Measurements from ENCODE around the gene PROCA1.

- TF ChIP-seq EZH2 (IDR thresholded peaks at IDR 0.05) (no peak), EZH2phosphoT487 (IDR thresholded peaks at IDR 0.05) (no peak), CTCF (IDR thresholded peaks at IDR 0.05) (no peak)
Measured at GRCh38 chr17:28746611-28747050, 34.9 kb upstream of the PROCA1 start.
